Measurements from ENCODE around the gene FAM107B.

FAM107B gene

GRCh38 chr10:14740684-14741247 lies 33.9 kb downstream of the FAM107B start:
- H3K36me3 ChIP-seq: no peaks in the 10 kb centered on the region
- intact Hi-C loops (cut with DNase I; ENCODE audit: low total_unique reads): no loop called here
- H3K4me1 ChIP-seq: peaks cover 0 to 65% (median 40%) of the 10 kb centered on the region in 4 donors
- TF ChIP-seq CTCF (IDR thresholded peaks at IDR 0.05): no peak
- peak overlapping the region; percentile 83 to 87 for H3K27ac ChIP-seq
- H3K9me3 ChIP-seq: no peaks in the 10 kb centered on the region
- H3K27me3 ChIP-seq: no peaks in the 10 kb centered on the region
- H3K4me3 ChIP-seq: no peak overlapping the region
- DNase-seq: no peak

- intact Hi-C loops (cut with DNase I; ENCODE audit: low total_unique reads): loop anchor here (5.0 kb wide), 1 partner anchor 86 kb away; no protein-coding TSS in a partner anchor
- no peaks in the 10 kb centered on the region for H3K27me3 ChIP-seq
- peaks cover 0 to 69% (median 44%) of the 10 kb centered on the region in 4 donors for H3K4me1 ChIP-seq
- peak overlapping the region; percentile 82 to 87 for H3K27ac ChIP-seq
- H3K4me3 ChIP-seq: no peak overlapping the region
- H3K36me3 ChIP-seq: no peaks in the 10 kb centered on the region
- DNase-seq: no peak
- H3K9me3 ChIP-seq: no peaks in the 10 kb centered on the region
- peak in 1 of 2 experiments; percentile 16 for TF ChIP-seq CTCF (IDR thresholded peaks at IDR 0.05)
Measured at GRCh38 chr10:14737808-14738545, 36.7 kb downstream of the FAM107B start.

- TF ChIP-seq CTCF (IDR thresholded peaks at IDR 0.05): peak in 1 of 2 experiments; percentile 7
- Histone ChIP-seq H3K9me3 (no peaks in the 10 kb centered on the region), H3K36me3 (no peaks in the 10 kb centered on the region), H3K27me3 (no peaks in the 10 kb centered on the region), H3K27ac (peak overlapping the region; percentile 82 to 87), H3K4me3 (no peak overlapping the region), H3K4me1 (peaks cover 0 to 63% (median 44%) of the 10 kb centered on the region in 4 donors)
- peak in 1 of 2 donors; percentile 34 for DNase-seq
- intact Hi-C loops (cut with DNase I; ENCODE audit: low total_unique reads): loop anchor here (5.0 kb wide), 1 partner anchor 84 kb away; no protein-coding TSS in a partner anchor
Measured at GRCh38 chr10:14736600-14737081, 38.1 kb downstream of the FAM107B start.

GRCh38 chr10:14736043-14736442 lies 38.7 kb downstream of the FAM107B start:
- Histone ChIP-seq H3K4me1 (peaks cover 0 to 57% (median 40%) of the 10 kb centered on the region in 4 donors), H3K27me3 (no peaks in the 10 kb centered on the region), H3K27ac (peak overlapping the region; percentile 82 to 87), H3K36me3 (no peaks in the 10 kb centered on the region), H3K4me3 (no peak overlapping the region), H3K9me3 (no peaks in the 10 kb centered on the region)
- no peak for DNase-seq
- intact Hi-C loops (cut with DNase I; ENCODE audit: low total_unique reads): loop anchor here (5.0 kb wide), 1 partner anchor 84 kb away; no protein-coding TSS in a partner anchor
- TF ChIP-seq CTCF (IDR thresholded peaks at IDR 0.05): no peak

GRCh38 chr10:14731875-14732512 lies 42.7 kb downstream of the FAM107B start:
- Histone ChIP-seq H3K27ac (no peak overlapping the region), H3K9me3 (no peaks in the 10 kb centered on the region), H3K27me3 (no peaks in the 10 kb centered on the region), H3K36me3 (no peaks in the 10 kb centered on the region), H3K4me3 (no peak overlapping the region), H3K4me1 (peaks cover 0 to 16% (median 13%) of the 10 kb centered on the region in 4 donors)
- DNase-seq: no peak
- intact Hi-C loops (cut with DNase I; ENCODE audit: low total_unique reads): no loop called here
- no peak for TF ChIP-seq CTCF (IDR thresholded peaks at IDR 0.05)

Data from tibial artery (tissue), 4 donors.